HL-60 (cell line): ENCODE data around the gene ADD2.

Experiments used
- POLR2AphosphoS5 ChIP-seq: IDR thresholded peaks from 2 replicates; pipeline ENCODE4 v1.6.1; 2012; ENCODE audit warnings: low read depth
- REST ChIP-seq: IDR thresholded peaks from 2 replicates; pipeline ENCODE4 v1.6.1; 2012; ENCODE audit warnings: low read depth; ENCODE audit not compliant: insufficient replicate concordance
- SPI1 ChIP-seq: IDR thresholded peaks from 2 replicates; pipeline ENCODE4 v1.6.1; 2012; ENCODE audit warnings: low read depth, mild to moderate bottlenecking, borderline replicate concordance
- TF ChIP-seq, protein P1 (sequence below): IDR thresholded peaks from one replicate; pipeline ENCODE4 v1.5.1; 2011; ENCODE audit warnings: low read length, control low read depth, inconsistent platforms; ENCODE audit not compliant: insufficient read depth

DNA sequence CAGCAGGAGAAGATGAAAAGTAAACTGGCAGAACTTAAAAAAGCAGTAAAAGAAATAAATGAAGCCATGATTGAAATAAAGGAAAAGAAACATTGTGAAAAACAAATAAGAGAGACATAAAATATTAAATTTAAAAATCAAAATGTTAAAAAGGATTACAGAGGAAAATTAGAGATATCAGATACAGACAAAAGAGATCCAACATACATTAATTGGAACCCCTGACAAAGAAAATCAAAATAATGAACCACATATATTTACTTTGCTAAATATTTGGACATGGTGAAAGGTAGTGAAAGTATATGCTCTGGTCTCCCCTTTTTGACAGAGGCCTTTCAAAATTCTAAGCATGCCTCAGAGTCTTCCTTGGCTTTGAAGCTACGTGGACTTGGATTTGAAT lies 134.5 kb downstream of the ADD2 start:
- TF ChIP-seq, protein P1, sequence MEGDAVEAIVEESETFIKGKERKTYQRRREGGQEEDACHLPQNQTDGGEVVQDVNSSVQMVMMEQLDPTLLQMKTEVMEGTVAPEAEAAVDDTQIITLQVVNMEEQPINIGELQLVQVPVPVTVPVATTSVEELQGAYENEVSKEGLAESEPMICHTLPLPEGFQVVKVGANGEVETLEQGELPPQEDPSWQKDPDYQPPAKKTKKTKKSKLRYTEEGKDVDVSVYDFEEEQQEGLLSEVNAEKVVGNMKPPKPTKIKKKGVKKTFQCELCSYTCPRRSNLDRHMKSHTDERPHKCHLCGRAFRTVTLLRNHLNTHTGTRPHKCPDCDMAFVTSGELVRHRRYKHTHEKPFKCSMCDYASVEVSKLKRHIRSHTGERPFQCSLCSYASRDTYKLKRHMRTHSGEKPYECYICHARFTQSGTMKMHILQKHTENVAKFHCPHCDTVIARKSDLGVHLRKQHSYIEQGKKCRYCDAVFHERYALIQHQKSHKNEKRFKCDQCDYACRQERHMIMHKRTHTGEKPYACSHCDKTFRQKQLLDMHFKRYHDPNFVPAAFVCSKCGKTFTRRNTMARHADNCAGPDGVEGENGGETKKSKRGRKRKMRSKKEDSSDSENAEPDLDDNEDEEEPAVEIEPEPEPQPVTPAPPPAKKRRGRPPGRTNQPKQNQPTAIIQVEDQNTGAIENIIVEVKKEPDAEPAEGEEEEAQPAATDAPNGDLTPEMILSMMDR: no peak
- TF ChIP-seq REST (no peak), POLR2AphosphoS5 (no peak), SPI1 (no peak)
